Activated CD8-positive, alpha-beta memory T cell treated with anti-CD3 and anti-CD28 coated beads, Interleukin-2, amount 10 ng/mL, durations not matched to agents 7 days and 5 days (primary cell): ENCODE data around the gene MTERF4. TPM values are rescaled to one million over a fixed set of nuclear protein-coding genes. Genes with fewer than 3 reads are reported as not detected.

Experiments used
- ATAC-seq: fragments of 150-1000 bp; cut with Tn5 transposase; one replicate; pipeline ENCODE4 v1.10.0; 2021; ENCODE audit warnings: moderate library complexity
- CTCF ChIA-PET: fragments of 350-600 bp; sonication (Branson Sonifier 250); formaldehyde crosslinking; loops from one replicate; lab custom pipeline; 2021; ENCODE audit warnings: antibody characterized with exemption; lab: Charles Lee
- DNase-seq: peaks from one replicate; pipeline ENCODE4 v3.0.0-alpha.2; 2020
- H3K27ac Mint-ChIP-seq: one replicate; pipeline ENCODE4 v1.8.0; 2021; ENCODE audit warnings: mild to moderate bottlenecking, mixed read lengths
- H3K27me3 Mint-ChIP-seq: one replicate; pipeline ENCODE4 v1.8.0; 2021; ENCODE audit warnings: mixed read lengths
- H3K36me3 Mint-ChIP-seq: one replicate; pipeline ENCODE4 v1.8.0; 2021; ENCODE audit warnings: mild to moderate bottlenecking, mixed read lengths
- H3K4me1 Mint-ChIP-seq: one replicate; pipeline ENCODE4 v1.8.0; 2021; ENCODE audit warnings: mixed read lengths
- H3K4me3 Mint-ChIP-seq: one replicate; pipeline ENCODE4 v1.8.0; 2021; ENCODE audit warnings: mild to moderate bottlenecking, moderate library complexity, mixed read lengths
- H3K9me3 Mint-ChIP-seq: one replicate; pipeline ENCODE4 v1.8.0; 2022; ENCODE audit warnings: low read depth, mixed read lengths
- total RNA-seq, 2 experiments: library from RNA; stranded (reverse); gene quantifications; one replicate each; pipeline ENCODE4 v1.2.3, GENCODE V29; 2021

The MTERF4 gene, protein sequence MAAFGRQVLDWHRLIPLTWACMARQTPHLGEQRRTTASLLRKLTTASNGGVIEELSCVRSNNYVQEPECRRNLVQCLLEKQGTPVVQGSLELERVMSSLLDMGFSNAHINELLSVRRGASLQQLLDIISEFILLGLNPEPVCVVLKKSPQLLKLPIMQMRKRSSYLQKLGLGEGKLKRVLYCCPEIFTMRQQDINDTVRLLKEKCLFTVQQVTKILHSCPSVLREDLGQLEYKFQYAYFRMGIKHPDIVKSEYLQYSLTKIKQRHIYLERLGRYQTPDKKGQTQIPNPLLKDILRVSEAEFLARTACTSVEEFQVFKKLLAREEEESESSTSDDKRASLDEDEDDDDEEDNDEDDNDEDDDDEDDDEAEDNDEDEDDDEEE
- 10 to 100 TPM; 31.5 to 33.0 TPM for total RNA-seq

GRCh38 chr2:241102239-241102803 lies at the start of gene MTERF4:
MTERF4 (minus strand) TSS chr2:241102287; CDS start chr2:241102273, 14 bp downstream.
- peak; percentile 97 for ATAC-seq
- peaks cover 38% of the 10 kb centered on the region for H3K4me1 Mint-ChIP-seq
- CTCF ChIA-PET: interaction anchor here (2.0 to 3.0 kb wide), 3 partner anchors 11 to 48 kb away, joined by 8 to 16 read pairs (median 9); partner anchors contain the start of genes PASK and PPP1R7

DNA sequence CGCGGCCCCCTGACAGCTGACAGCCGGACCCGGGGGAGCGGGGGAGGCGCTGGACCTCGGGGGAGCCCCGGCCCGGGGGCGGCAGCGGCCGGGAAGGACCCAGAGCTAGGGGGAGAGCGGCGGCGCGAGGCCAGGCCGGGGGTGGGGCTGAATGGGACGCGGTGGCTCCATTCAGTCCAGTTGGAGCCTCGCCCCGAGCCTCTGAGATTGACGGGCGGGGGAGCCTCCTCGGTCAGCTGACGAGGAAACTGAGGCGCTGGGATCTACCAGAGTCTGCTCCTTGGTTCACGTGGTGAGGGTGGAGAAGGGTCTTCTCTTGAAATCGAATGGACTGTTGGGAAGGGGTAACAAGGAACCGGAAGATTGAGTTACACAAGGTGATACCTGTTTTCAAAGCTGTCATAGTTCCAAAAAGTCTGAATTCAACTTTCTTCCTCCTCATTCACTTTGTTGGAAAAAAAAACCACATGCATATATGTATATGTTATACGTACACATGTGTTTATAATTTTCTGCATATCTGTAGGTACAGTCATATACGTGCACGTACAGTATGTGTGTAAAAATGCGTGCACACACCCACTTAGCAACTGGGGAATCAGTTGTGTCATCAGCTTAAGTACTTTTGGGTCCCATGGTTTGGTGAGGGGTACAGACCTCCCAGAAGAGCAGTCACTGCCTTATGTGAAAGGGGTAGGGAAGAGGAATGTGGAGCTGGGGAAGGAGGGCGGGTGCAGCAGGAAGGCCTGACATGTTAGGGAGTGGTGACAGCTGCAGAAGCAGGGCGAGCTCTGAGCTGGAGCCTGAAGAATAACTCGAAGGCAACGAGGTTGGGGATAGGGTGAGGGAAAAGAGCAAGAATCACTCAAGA lies 48.8 kb upstream of the MTERF4 start:
- DNase-seq (no peak), ATAC-seq (no peak)
- Mint-ChIP-seq H3K27ac (peak overlapping the region; percentile 84), H3K9me3 (no peaks in the 10 kb centered on the region), H3K27me3 (no peaks in the 10 kb centered on the region), H3K36me3 (peaks cover 13% of the 10 kb centered on the region), H3K4me1 (peaks cover 44% of the 10 kb centered on the region), H3K4me3 (peak overlapping the region; percentile 89)
- CTCF ChIA-PET: interaction anchor here (0.7 to 3.1 kb wide), 7 partner anchors 10 to 467 kb away, joined by 3 to 20 read pairs (median 4); partner anchors contain the start of gene MTERF4

More at GRCh38 chr2:241102239-241102803, at the start of gene MTERF4:
- peak; percentile 91 for DNase-seq
- no peaks in the 10 kb centered on the region for H3K9me3 Mint-ChIP-seq
- H3K27ac Mint-ChIP-seq: peak within 1 kb of the TSS; percentile 97
- H3K27me3 Mint-ChIP-seq: no peaks in the 10 kb centered on the region
- peak within 1 kb of the TSS; percentile 96 for H3K4me3 Mint-ChIP-seq
- H3K36me3 Mint-ChIP-seq: peaks cover 16% of the 10 kb centered on the region

GRCh38 chr2:241149925-241150659 lies 48.0 kb upstream of the MTERF4 start, which contains the start of gene PPP1R7:
PPP1R7 (plus strand) TSS chr2:241150467; CDS start chr2:241150496, 29 bp downstream.
- peak; percentile 97 for DNase-seq
- H3K36me3 Mint-ChIP-seq: peaks cover 13% of the 10 kb centered on the region
- ATAC-seq: peak; percentile 82
- H3K4me3 Mint-ChIP-seq: peak within 1 kb of the TSS; percentile 89
- H3K4me1 Mint-ChIP-seq: peaks cover 44% of the 10 kb centered on the region
- peak within 1 kb of the TSS; percentile 84 for H3K27ac Mint-ChIP-seq
- CTCF ChIA-PET: interaction anchor here (0.7 to 3.1 kb wide), 10 partner anchors 9 to 636 kb away, joined by 3 to 20 read pairs (median 3); partner anchors contain the start of gene MTERF4
- no peaks in the 10 kb centered on the region for H3K9me3 Mint-ChIP-seq
- H3K27me3 Mint-ChIP-seq: no peaks in the 10 kb centered on the region

DNA sequence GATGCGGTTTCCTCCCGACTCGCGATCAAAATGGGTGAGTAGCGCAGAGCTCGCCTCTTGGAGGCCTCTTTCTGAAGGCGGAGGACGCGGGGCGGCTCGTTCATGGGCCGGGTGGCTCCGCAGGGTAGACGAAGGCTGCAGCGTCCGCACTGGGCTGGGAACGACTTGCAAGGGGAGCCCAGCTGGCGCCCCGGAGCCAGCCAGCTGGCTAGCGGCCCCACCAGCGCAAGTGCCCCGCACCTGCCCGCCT lies 47.5 kb upstream of the MTERF4 start:
- CTCF ChIA-PET: interaction anchor here (0.8 to 3.1 kb wide), 6 partner anchors 48 to 636 kb away, joined by 3 to 20 read pairs (median 3); partner anchors contain the start of gene MTERF4
- peaks cover 44% of the 10 kb centered on the region for H3K4me1 Mint-ChIP-seq
- peaks cover 10% of the 10 kb centered on the region for H3K36me3 Mint-ChIP-seq
- ATAC-seq: peak; percentile 20
- H3K9me3 Mint-ChIP-seq: no peaks in the 10 kb centered on the region
- H3K27ac Mint-ChIP-seq: peak overlapping the region; percentile 74
- no peaks in the 10 kb centered on the region for H3K27me3 Mint-ChIP-seq
- no peak for DNase-seq
- peak overlapping the region; percentile 89 for H3K4me3 Mint-ChIP-seq

DNA sequence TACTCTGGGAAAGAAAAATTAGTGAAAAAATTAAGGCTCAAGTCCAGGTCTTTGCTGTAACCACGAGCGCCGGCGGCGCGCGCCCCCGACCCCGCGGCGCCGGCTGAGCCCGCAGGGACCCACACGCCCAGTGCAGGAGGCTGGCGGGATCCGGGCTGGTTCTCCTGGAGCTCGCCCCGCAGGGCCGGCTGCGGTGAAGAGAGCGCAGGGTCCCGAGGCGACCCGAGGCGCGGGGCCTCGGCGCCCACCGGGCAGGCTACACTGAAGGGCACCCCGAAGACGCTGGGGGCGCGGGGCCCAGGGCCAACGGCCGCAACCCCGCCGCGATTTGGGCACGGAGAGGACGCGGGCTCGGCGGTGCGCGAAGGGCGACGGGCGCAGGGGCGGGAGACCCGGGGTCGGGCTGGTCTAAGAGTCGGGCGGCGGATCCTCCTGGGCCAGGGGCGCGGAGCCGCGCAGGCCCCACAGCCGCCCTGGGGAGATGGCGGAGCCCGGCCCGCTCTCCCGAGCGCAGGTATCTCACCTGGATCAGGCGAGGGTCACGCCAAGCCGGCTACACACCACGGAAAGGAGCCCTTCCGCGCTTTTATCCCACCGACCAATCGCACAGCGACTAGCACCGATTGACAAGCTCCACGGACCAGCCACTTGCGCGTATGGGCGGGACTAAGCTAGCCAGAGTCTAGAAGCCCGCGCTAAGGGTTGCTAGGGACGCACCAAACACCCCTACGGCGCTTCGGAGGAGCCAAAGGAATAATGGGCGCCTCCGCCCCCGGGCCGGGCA lies 47.0 kb upstream of the MTERF4 start, which contains the start of gene PASK:
Gene PASK, minus strand, starts transcription at position 582 of the 784 bp plus-strand sequence. CDS start 6,440 bp downstream, outside the sequence.
- peaks cover 44% of the 10 kb centered on the region for H3K4me1 Mint-ChIP-seq
- H3K36me3 Mint-ChIP-seq: peaks cover 10% of the 10 kb centered on the region
- DNase-seq (peak; percentile 97), ATAC-seq (peak; percentile 85)
- H3K4me3 Mint-ChIP-seq: peak within 1 kb of the TSS; percentile 89
- H3K9me3 Mint-ChIP-seq: no peaks in the 10 kb centered on the region
- no peaks in the 10 kb centered on the region for H3K27me3 Mint-ChIP-seq
- CTCF ChIA-PET: interaction anchor here (0.8 to 3.1 kb wide), 5 partner anchors 48 to 635 kb away, joined by 3 to 20 read pairs (median 3); partner anchors contain the start of gene MTERF4
- peak within 1 kb of the TSS; percentile 84 for H3K27ac Mint-ChIP-seq

- peaks cover 38% of the 10 kb centered on the region for H3K4me1 Mint-ChIP-seq
- H3K36me3 Mint-ChIP-seq: peaks cover 5% of the 10 kb centered on the region
- H3K27me3 Mint-ChIP-seq: no peaks in the 10 kb centered on the region
- H3K27ac Mint-ChIP-seq: no peak overlapping the region
- H3K4me3 Mint-ChIP-seq: peak overlapping the region; percentile 89
- ATAC-seq: no peak
- no peak for DNase-seq
- CTCF ChIA-PET: interaction anchor here (0.9 kb wide), 1 partner anchor 70 kb away, joined by 3 read pairs; no protein-coding TSS in a partner anchor
- no peaks in the 10 kb centered on the region for H3K9me3 Mint-ChIP-seq
Measured at GRCh38 chr2:241148239-241148638, 46.2 kb upstream of the MTERF4 start.

DNA sequence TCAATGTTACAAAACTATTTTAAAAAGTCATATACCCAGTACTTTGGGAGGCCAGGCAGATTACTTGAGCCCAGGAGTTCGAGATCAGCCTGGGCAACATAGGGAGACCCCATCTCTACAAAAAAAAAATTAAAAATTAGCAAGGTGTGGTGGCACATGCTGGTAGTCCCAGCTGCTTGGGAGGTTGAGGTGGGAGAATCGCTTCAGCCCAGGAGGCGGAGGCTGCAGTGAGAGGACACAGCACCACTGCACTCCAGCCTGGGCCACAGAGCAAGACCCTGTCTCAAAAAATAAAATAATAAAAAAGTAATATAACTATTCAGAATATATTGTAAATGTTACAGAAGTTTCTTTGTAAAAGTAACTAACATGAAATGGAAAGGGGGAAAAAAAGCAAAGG lies 45.2 kb upstream of the MTERF4 start:
- DNase-seq (no peak), ATAC-seq (no peak)
- Mint-ChIP-seq H3K9me3 (no peaks in the 10 kb centered on the region), H3K36me3 (peaks cover 3% of the 10 kb centered on the region), H3K27ac (no peak overlapping the region), H3K4me3 (no peak overlapping the region), H3K27me3 (no peaks in the 10 kb centered on the region), H3K4me1 (peaks cover 32% of the 10 kb centered on the region)
- CTCF ChIA-PET: no interaction called here

DNA sequence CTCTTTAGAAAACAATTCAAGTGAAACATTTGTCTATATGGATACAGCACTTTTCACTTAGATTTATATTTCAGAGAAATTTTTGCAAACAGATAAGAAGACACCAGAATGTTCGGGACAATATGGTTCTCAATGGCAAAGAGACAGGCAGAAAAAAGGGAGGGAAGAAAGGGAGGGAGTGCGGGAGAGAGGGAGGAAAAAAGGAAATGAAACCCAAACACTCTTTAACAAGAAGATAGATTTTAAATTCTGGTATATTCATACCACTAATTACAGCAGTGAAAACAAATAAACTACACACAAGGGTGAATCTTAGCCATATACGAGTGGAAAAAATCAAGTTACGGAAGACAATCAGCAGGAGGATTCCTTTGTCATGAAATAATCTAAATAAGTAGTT lies 44.2 kb upstream of the MTERF4 start:
- CTCF ChIA-PET: no interaction called here
- H3K36me3 Mint-ChIP-seq: peaks cover 2% of the 10 kb centered on the region
- no peak overlapping the region for H3K4me3 Mint-ChIP-seq
- H3K27me3 Mint-ChIP-seq: no peaks in the 10 kb centered on the region
- ATAC-seq (no peak), DNase-seq (no peak)
- H3K4me1 Mint-ChIP-seq: peaks cover 21% of the 10 kb centered on the region
- H3K27ac Mint-ChIP-seq: no peak overlapping the region
- H3K9me3 Mint-ChIP-seq: no peaks in the 10 kb centered on the region

DNA sequence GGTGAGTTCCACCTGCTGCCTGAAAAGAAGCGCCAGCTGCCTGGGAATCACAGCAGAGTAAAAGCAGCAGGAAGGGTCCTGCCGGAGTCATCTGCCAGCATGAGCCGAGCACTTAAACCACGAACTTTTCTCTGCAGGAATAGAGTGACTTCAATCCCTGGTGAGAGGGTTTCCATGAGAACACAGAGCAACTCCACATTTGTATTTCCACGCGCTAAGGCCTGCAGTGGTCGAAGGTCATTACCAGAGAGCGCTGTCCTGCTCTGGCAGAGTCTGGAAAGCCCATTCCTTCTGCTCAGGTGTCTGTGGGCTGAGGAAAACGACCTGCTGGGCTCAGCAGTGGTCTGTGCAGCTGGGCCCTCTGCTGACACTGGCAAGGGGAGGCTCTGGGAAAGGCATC lies 40.5 kb upstream of the MTERF4 start:
- ATAC-seq (no peak), DNase-seq (no peak)
- Mint-ChIP-seq H3K9me3 (no peaks in the 10 kb centered on the region), H3K4me1 (peaks cover 3% of the 10 kb centered on the region), H3K36me3 (no peaks in the 10 kb centered on the region), H3K27me3 (no peaks in the 10 kb centered on the region), H3K4me3 (no peak overlapping the region), H3K27ac (no peak overlapping the region)
- CTCF ChIA-PET: no interaction called here

- Mint-ChIP-seq H3K4me1 (peaks cover 2% of the 10 kb centered on the region), H3K36me3 (no peaks in the 10 kb centered on the region), H3K27me3 (no peaks in the 10 kb centered on the region), H3K9me3 (no peaks in the 10 kb centered on the region), H3K4me3 (no peak overlapping the region), H3K27ac (no peak overlapping the region)
- no peak for ATAC-seq
- CTCF ChIA-PET: no interaction called here
- DNase-seq: no peak
Measured at GRCh38 chr2:241142063-241142462, 40.0 kb upstream of the MTERF4 start.

- no peaks in the 10 kb centered on the region for H3K9me3 Mint-ChIP-seq
- H3K4me1 Mint-ChIP-seq: no peaks in the 10 kb centered on the region
- ATAC-seq (no peak), DNase-seq (no peak)
- CTCF ChIA-PET: interaction anchor here (1.0 to 1.8 kb wide), 2 partner anchors 9 to 31 kb away, joined by 3 to 4 read pairs; partner anchors contain the start of gene PPP1R7
- no peak overlapping the region for H3K27ac Mint-ChIP-seq
- no peaks in the 10 kb centered on the region for H3K36me3 Mint-ChIP-seq
- H3K27me3 Mint-ChIP-seq: no peaks in the 10 kb centered on the region
- H3K4me3 Mint-ChIP-seq: no peak overlapping the region
Measured at GRCh38 chr2:241141214-241141770, 39.2 kb upstream of the MTERF4 start.
